Endometrial microvascular endothelial cells (primary cell): Measurements from ENCODE around the gene ASCL1. TPM values are rescaled to one million over a fixed set of nuclear protein-coding genes. Genes with fewer than 3 reads are reported as not detected.

ENCODE experiments used
- in situ Hi-C: cut with HindIII; loops from 2 replicates; pipeline ENCODE4 v1.10.0; 2017; ENCODE audit warnings: low sequenced_read_pairs, low pct_unique_long_range_greater_than_20kb; ENCODE audit errors: inconsistent ontology term
- total RNA-seq: library from RNA; depleted of rRNA; stranded (reverse); fragments of >200 nt; gene quantifications from one replicate; pipeline ENCODE4 v1.2.3, GENCODE V29; 2015; ENCODE audit errors: inconsistent ontology term

Gene ASCL1
- total RNA-seq, 1 donor from 2014 or later = 0.19 TPM

DNA sequence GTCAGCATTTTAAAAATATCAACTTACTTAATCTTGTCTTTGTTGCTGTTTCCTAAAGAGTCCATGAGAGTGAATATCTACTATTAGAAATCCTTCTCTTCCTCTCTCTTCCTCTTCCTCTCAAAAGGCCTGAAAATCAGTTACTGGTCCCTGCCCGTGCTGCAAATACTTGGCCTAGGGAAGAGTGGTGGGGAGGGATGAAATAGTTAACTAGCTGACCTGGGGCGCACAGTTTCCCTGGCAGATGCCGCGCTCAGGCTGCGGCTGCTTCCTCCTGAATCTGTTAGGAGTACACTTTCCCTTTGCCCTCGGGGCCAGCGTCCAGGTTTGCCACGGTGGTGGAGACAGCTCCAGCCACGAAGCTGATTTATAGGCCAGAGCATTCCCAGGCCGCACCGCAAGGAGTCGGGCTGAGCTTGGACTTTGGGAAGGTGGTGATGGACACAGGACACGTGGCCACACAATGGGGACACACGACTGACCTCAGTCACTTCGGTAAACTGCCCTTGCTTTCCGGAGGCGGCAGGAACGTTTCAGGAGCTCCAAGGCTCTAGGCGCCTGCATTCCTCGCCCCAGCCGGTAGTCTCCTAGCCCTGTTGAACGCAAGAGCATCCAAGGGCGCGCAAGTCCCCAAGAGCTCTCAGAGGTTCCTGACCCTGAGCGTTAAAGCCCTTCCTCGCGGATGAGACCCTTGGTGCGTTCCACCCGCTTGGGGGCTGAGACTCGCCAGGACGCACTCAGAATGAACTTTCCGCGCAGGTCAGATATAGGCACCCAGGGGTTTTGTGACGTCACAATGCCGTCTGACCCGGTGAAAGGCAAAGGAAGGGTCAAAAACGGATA is 7.1 kb upstream of the ASCL1 start:
- in situ Hi-C loops = no loop called here

DNA sequence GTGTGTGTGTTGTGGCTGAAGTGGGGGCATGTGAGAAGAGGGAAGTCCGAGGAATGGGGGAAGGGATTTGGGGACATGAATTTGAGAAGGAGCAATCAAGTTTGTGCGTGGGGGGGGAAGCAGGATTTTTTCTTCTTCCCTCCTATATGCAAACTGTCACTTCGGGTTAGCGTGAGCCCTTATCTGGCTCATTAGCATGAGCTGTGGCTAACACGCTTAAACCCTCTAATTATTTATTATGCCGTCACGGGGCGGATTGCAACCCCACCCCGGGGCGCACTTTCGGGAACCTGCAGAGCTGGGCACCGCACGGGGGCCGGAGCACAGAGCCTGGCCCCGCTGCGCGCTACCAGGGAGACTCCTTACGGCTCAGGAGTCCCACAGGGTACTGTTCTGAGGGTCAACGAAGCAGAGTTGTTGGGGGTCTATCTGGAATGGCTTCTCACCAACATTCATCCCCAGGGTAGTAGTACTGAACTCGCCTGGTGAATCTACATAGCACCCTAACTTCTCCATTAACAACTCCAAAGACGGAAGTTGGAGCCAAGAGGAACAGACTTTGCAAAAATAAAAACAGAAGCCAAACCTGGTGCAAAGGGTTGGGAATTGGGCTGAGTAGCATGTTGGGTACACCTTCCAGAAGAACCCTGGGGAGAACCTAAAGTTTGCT is 6.4 kb upstream of the ASCL1 start:
- in situ Hi-C loops = no loop called here

DNA sequence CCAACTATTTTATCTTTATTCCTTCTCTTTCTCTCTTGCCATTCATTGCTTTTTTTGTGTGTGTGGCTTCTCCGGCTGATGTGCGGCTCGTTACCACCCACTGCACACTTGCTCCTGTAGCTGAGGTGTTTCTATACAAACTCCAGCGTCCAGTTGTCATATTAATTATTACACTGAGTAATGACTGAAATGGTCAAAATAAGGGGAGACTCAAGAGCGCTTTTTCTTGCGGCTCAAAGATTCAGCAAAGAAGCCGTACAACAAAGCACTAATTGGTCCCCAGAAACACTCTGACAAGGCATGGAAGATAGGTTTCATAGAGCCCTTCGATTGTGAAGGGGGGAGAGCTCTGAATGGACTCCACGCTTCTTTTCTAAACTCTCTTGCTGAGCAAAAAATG is 5.6 kb upstream of the ASCL1 start:
- in situ Hi-C loops = no loop called here

DNA sequence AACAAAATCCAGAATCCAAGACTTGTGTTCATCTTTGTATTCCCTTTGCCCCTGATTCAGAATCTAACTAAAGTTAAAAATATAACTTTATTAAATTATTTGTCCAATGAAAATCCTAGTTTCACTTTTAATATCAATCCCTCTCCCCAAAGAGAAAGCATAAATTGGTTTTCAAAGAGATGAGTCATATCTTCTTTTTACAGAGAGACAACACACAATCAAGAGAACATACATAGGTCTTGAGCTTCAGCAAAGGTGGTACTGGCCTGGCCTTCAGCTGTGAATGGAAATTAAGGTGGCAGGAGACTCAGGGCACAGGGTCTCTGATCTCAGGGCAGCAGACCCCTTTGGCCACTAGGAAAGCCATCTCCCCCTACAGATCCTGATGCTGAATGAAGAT is 4.3 kb upstream of the ASCL1 start:
- in situ Hi-C loops = no loop called here

DNA sequence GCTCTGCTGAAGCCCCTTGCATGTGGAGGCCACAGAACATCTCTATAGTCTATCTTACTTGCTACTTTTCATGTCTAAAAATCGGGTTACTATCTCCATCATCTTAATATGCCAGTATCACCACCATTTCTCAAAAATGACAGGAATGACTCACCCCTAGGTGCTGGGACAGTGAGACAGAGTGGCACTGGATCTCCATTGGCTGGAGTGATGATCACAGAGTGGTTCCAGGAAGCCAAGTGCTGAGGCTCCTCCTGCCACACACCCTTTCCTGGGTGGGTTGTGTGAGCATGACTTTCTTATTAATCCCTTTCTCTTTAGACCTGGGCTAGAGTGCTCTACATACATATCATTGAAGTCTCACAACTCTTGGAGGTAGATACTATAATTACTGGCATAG is 3.3 kb upstream of the ASCL1 start:
- in situ Hi-C loops = no loop called here

DNA sequence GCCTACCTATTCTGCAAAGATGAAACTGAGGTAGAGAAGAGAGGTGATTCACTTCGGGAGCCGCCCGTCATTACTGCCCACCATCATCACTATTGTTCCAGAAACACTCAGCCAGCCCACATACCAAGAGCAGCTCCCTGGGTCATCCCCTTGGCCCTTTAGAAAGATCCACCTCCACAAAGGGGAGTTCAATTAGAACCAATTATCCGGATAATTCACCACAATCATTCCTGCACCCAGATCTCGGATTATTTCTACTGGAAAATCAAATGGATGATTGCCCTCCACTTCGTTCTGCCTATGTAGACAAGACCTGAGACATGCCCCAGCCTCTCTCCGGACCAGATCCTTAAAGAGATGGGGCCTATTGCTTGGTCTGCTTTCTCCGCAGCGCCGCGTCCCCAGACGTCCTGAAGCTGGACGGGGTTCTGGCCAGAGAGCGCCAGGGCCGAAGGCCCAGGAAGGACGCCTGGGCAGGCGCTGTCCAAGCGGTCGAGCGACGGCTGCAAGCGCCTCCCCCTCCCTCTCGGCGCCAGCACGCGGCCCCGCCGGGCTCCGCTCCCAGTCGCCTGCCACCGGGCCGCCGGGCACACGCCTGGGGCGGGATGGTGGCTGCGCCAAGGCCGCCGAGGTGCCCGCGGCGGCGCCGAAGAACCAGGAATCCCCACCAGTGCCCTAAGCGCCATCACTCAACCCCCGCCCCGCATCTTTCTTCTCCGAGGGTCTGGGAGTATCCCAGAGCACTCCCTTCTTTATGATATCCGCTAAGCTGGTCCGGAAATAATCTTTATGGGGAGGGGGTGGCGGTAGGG is 1.3 kb upstream of the ASCL1 start:
- in situ Hi-C loops = no loop called here

DNA sequence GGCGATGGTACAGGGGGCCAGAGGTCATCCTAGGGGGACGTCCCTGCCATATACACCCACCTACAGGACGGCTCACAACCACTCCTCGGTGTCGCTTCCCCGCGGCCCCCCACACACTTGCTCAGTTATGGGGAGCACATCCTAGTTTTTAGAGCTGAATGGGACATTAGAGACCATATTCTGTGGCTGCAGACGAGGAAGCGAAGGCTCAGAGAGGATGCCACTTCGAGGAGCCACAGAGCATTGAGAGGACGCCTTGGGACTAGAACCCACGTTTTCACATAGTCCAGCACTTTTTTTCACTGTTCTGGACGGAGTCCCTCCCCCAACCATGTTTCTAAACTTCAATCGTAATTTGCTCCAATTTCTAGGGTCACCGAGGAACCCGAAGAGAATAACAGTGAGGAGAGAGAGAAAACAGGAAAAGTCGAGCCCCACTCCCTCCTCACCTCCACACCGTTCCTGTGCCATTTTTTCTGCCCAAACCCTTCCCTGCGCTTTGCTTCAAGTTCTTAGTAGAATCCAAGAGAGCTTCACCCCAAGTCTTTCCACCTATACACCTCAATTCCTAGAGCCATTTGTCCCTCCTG is 641 bp upstream of the ASCL1 start:
- in situ Hi-C loops = no loop called here

DNA sequence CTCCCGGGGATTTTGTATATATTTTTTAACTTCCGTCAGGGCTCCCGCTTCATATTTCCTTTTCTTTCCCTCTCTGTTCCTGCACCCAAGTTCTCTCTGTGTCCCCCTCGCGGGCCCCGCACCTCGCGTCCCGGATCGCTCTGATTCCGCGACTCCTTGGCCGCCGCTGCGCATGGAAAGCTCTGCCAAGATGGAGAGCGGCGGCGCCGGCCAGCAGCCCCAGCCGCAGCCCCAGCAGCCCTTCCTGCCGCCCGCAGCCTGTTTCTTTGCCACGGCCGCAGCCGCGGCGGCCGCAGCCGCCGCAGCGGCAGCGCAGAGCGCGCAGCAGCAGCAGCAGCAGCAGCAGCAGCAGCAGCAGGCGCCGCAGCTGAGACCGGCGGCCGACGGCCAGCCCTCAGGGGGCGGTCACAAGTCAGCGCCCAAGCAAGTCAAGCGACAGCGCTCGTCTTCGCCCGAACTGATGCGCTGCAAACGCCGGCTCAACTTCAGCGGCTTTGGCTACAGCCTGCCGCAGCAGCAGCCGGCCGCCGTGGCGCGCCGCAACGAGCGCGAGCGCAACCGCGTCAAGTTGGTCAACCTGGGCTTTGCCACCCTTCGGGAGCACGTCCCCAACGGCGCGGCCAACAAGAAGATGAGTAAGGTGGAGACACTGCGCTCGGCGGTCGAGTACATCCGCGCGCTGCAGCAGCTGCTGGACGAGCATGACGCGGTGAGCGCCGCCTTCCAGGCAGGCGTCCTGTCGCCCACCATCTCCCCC is 777 bp downstream of the ASCL1 start:
- in situ Hi-C loops = no loop called here

DNA sequence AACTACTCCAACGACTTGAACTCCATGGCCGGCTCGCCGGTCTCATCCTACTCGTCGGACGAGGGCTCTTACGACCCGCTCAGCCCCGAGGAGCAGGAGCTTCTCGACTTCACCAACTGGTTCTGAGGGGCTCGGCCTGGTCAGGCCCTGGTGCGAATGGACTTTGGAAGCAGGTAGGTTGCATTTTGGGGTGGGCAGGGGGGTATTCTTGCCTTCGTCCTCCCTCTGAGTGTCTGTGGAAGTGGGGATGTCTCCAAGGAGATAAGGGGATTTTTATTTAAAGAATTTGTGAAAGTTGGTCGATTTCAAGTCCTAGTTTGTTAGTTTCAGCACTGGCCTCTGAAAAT is 1.3 kb downstream of the ASCL1 start:
- in situ Hi-C loops = no loop called here

DNA sequence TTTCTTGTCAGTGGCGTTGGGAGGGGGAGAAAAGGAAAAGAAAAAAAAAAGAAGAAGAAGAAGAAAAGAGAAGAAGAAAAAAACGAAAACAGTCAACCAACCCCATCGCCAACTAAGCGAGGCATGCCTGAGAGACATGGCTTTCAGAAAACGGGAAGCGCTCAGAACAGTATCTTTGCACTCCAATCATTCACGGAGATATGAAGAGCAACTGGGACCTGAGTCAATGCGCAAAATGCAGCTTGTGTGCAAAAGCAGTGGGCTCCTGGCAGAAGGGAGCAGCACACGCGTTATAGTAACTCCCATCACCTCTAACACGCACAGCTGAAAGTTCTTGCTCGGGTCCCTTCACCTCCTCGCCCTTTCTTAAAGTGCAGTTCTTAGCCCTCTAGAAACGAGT is 1.9 kb downstream of the ASCL1 start:
- in situ Hi-C loops = no loop called here

DNA sequence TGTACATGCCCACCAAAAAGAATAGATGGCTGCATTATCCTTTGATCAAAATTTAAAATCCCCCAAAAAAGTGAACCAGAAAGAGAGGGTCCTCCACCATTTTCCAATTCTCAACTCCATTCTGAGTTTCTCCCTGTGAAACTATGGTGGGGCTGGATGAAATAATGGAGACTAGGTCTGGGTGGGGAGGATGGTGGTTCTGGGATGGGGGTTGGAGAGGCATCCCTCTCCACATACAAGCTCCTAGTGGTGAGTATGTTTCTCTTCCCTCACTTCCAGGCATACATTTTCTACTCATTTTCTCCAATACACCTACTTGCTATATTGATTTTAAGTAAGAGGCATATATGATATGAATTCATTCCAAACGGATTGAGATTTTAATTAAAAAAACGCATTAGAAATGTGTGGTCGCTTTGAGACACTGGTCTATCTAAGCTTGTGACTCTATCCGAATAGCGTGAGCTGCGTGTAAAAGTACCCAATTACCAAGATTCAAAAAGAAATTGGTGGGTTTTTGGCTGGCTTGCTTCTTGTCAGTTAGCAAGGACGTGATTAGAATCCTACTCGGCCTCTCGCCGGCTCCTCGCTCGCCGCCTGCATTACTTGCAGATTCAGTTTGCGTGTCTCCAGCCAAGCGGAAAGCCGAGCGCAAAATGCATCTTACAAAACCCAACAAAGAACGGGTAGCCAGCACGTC is 3.4 kb downstream of the ASCL1 start:
- in situ Hi-C loops = no loop called here

DNA sequence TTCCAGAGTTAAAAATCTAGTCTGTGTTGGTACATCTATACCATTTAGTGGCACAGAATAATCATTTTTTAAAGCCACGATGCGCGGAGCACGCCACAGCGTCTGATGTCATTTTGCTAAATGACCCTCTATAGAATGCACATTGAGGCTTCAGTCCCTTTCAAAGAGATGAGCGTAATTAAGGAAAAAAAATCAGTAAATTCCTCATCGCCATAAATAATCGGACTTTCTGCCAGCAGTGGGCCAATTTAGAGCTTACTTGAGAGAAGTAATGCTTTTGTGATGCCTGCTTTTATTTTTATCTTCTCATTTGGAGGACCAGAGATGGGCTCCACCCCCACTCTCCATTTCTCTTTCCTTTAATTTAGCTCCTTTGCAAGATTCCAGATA is 4.0 kb downstream of the ASCL1 start:
- in situ Hi-C loops = no loop called here

DNA sequence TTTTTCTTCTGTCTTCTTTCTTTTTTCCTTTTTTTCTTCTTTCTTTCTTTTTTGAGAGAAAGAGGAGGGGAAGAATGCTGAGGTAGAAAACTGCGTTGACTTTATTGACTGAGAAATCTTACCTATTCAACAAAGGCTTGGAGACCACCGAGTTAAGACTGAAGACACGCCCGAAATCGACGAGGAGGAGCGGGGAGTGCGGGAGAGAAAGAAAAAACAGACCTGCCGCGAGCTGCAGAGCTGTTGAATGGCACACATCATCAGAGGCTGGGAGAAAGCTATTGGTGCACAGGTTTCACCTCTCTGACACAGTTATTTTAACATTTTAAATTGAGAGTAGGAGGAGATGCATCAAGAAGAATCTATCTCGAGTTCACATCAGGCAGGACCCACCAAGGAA is 5.1 kb downstream of the ASCL1 start:
- in situ Hi-C loops = no loop called here

DNA sequence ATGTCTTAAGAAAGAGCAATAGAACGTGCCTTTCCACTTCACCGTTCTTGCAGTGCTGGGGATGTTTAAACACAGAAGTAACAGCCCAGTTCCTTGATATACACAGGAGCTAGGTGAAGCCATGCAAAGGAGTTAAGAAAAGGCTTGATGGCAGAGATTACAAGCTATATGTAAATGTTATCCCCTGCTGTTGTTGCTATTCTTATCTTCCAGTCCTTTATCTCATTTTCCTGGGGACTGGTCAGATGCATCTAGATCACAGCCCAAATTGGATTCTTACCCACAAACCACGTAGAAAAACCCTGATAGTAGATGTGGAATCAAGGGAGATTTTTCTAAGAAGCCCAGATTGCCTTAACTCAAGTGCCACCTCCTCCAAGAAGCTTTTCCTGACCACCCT is 5.5 kb downstream of the ASCL1 start:
- in situ Hi-C loops = no loop called here

DNA sequence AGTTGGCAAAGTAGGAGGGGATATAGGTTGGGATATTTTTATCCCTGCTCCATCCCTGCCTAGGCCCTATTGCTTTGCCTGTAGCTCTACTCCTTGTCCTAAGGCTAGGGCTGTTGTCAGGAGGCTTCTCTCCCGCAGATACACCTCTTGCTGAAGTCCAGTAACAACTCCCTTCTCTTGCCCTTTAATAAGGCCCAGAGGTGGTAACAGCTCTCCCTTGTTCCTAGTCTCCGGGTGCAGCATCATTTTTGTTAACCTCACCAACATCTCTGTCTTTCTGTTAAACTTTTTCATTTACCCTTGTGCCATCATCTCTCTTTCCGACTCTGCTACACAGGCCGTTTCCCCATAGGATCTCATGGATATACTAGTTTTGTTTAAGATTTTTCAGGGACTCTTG is 6.3 kb downstream of the ASCL1 start:
- in situ Hi-C loops = no loop called here

DNA sequence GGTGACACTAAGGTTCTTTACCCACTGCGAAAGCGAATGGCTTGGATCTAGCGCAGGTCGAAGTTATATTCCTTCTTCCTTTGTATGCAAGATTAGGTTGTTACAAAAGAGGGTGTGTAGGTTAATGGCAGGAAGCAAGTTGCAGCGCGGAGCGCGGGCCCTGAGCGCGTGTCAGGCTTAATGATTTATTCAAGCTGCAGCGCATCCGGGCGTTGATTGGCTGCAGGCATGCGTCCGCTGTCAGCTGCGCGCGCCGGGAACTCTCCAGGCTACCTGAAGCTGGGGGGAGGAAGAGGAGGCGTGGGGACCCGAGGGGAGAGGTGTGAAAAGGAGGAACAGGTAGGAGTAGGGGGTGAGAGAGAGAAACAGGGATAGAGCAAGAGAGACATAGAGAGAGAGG is 7.4 kb downstream of the ASCL1 start:
- in situ Hi-C loops = no loop called here

DNA sequence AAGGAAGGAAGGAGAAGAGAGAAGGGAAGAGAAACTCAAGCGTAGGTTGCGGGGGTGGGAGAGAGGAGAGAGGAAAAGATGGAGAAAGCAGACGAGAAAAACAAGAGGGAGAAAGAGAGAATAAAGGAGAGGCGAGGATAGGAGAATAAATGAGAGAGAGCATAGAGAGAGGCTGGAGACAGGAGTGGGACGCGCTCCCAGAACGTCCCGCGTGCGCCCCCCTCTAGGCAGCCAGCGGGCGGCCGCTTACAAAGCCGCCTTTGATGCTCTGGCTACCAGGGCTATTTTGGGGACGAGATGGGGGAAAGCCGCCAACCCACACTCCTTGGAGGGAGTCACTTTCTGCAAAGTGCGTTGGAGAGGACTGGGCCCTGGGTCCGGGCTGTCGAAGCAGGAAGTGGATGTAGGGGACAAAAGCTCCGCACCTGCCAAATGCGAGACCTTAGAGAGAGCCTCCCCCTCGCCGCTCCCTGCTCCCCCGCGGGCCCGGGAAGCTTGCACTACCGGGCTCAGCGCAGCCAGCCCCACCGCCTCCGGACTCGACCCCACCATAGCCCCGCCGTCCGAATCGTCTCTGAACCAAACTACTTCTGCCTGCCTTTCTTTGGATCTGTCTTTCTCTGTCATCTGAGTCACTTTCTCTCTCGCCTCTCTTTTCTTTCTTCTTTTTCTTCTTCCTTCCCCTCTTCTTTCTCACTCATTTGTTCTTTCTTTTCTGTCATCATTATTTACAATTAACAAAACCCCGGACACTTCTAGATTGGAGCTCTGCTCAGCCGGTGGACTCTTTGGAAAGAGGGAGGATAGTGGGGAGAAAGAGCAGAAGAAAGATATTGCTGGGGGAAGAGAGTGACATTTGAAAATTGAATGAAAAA is 8.0 kb downstream of the ASCL1 start:
- in situ Hi-C loops = no loop called here
